Mesothelial cell of epicardium (in vitro differentiated cells): ENCODE results near the gene DEF6. TPM values are rescaled to one million over a fixed set of nuclear protein-coding genes. Genes with fewer than 3 reads are reported as not detected.
"Not testable (repeated sequence)": the region's sequence is repeated elsewhere in the genome, so short reads cannot be mapped to it uniquely, and the experiment has no call there.

Experiments
- DNase-seq, 2 experiments: peaks; one replicate each; pipeline ENCODE4 v3.0.0; 2021; ENCODE audit warnings: low spot score in 2 of 2; ENCODE audit not compliant: unreplicated experiment in 2 of 2
- H3K27ac Mint-ChIP-seq: 2 replicates; pipeline ENCODE4 v1.8.0; 2021; ENCODE audit warnings: mixed read lengths
- H3K27me3 Mint-ChIP-seq: 2 replicates; pipeline ENCODE4 v1.8.0; 2021; ENCODE audit warnings: low read depth, mixed read lengths
- H3K36me3 Mint-ChIP-seq: 2 replicates; pipeline ENCODE4 v1.8.0; 2021; ENCODE audit warnings: mixed read lengths
- H3K4me1 Mint-ChIP-seq: 2 replicates; pipeline ENCODE4 v1.8.0; 2021; ENCODE audit warnings: mixed read lengths
- H3K4me3 Mint-ChIP-seq: 2 replicates; pipeline ENCODE4 v1.8.0; 2021; ENCODE audit warnings: mild to moderate bottlenecking, moderate library complexity, mixed read lengths
- H3K9me3 Mint-ChIP-seq: 2 replicates; pipeline ENCODE4 v1.8.0; 2021; ENCODE audit warnings: mixed read lengths
- total RNA-seq: library from RNA; stranded (reverse); gene quantifications from 3 replicates; pipeline ENCODE4 v1.2.1, GENCODE V29; 2021
- TF ChIP-seq, protein P1 (sequence below): fragments of 200-600 bp; sonication (generic); IDR thresholded peaks from one replicate; pipeline ENCODE4 v1.5.0; 2021; ENCODE audit warnings: antibody characterized with exemption; ENCODE audit not compliant: unreplicated experiment

DEF6 gene
- total RNA-seq, 1 donor from 2014 or later = 11.3 TPM

GRCh38 chr6:35332074-35332887, 34.7 kb downstream of the DEF6 start:
- not testable (repeated sequence) for H3K4me1 Mint-ChIP-seq, DNase-seq, H3K27ac Mint-ChIP-seq, H3K36me3 Mint-ChIP-seq, H3K4me3 Mint-ChIP-seq
- Mint-ChIP-seq H3K27me3 (peaks cover 40% of the 10 kb centered on the region), H3K9me3 (peaks cover 13% of the 10 kb centered on the region)
- TF ChIP-seq, protein P1, sequence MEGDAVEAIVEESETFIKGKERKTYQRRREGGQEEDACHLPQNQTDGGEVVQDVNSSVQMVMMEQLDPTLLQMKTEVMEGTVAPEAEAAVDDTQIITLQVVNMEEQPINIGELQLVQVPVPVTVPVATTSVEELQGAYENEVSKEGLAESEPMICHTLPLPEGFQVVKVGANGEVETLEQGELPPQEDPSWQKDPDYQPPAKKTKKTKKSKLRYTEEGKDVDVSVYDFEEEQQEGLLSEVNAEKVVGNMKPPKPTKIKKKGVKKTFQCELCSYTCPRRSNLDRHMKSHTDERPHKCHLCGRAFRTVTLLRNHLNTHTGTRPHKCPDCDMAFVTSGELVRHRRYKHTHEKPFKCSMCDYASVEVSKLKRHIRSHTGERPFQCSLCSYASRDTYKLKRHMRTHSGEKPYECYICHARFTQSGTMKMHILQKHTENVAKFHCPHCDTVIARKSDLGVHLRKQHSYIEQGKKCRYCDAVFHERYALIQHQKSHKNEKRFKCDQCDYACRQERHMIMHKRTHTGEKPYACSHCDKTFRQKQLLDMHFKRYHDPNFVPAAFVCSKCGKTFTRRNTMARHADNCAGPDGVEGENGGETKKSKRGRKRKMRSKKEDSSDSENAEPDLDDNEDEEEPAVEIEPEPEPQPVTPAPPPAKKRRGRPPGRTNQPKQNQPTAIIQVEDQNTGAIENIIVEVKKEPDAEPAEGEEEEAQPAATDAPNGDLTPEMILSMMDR = peak; percentile 9

DNA sequence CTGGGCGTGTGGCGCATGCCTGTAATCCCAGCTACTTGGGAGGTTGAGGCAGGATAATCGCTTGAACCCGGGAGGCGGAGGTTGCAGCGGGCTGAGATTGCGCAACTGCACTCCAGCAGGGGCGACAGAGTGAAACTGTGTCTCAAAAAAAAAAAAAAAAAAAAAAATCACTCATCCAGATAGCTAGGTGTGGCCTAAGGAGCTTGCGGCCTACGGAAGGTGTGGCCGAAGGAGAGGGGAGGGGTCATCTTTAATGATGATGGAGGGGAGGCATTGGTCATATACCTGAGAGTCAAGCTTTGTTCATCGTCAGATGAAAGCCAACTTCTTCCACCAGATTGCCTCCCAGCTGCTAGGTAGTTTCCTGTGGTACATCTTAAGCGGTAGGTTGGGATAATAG, 43.9 kb downstream of the DEF6 start:
- Mint-ChIP-seq H3K4me1 (peaks cover 23% of the 10 kb centered on the region), H3K27ac (peak overlapping the region; percentile 98), H3K36me3 (peaks cover 2% of the 10 kb centered on the region), H3K4me3 (no peak overlapping the region), H3K27me3 (peaks cover 10% of the 10 kb centered on the region), H3K9me3 (no peaks in the 10 kb centered on the region)
- DNase-seq = no peak
- TF ChIP-seq, protein P1 = no peak

- H3K9me3 Mint-ChIP-seq = no peaks in the 10 kb centered on the region
- peaks cover 23% of the 10 kb centered on the region for H3K4me1 Mint-ChIP-seq
- H3K27ac Mint-ChIP-seq = peak within 1 kb of the TSS; percentile 98
- H3K4me3 Mint-ChIP-seq = peak within 1 kb of the TSS; percentile 84
- peaks cover 2% of the 10 kb centered on the region for H3K36me3 Mint-ChIP-seq
- TF ChIP-seq, protein P1 = peak; percentile 86
- DNase-seq = peak; percentile 99 to 100
- H3K27me3 Mint-ChIP-seq = peaks cover 4% of the 10 kb centered on the region
Observed at GRCh38 chr6:35342258-35343091, 44.9 kb downstream of the DEF6 start, which contains the start of gene PPARD. TSS of gene PPARD (plus strand) at chr6:35342558. CDS start at chr6:35411088, 68,530 bp downstream.

DNA sequence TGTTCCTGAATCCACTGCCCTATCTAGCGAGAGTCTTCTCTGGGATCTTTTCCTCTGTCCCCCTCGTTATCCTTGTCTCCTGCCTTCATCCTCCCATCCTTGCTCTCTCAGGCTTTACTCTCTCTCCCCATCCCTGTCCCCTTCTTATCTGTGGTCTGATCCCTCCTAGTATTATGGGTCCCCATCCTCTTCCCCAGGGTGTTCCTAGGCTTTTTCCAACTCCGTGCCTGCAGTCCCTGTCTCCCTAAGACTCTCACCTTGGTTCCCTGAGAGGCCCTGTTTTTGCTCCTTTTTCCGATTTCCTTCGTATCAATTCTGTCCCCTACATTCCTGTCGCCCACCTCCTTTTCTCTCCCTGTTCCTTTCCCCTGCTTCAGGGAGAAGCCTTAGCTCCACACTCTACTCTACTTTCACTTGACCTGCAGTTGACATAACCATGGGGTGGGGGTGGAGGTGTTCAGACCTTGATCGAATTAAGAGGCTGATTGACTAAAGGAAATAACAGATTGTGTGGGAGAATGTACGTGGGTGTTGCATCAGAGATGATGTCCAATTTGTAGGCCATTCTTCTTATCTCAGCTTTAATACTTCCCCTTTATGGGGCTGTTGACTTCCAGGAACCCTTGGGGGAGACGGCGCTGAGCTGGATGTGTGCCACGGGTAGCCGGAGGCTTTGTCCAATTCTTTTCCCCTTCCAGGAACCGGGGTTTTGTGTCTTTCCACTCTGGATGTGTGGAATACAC, 45.6 kb downstream of the DEF6 start:
- no peaks in the 10 kb centered on the region for H3K9me3 Mint-ChIP-seq
- peaks cover 5% of the 10 kb centered on the region for H3K36me3 Mint-ChIP-seq
- no peak for DNase-seq
- H3K27me3 Mint-ChIP-seq = no peaks in the 10 kb centered on the region
- peaks cover 23% of the 10 kb centered on the region for H3K4me1 Mint-ChIP-seq
- TF ChIP-seq, protein P1 = no peak
- peak overlapping the region; percentile 84 for H3K4me3 Mint-ChIP-seq
- H3K27ac Mint-ChIP-seq = peak overlapping the region; percentile 91

- Mint-ChIP-seq H3K36me3 (peaks cover 11% of the 10 kb centered on the region), H3K27ac (peak overlapping the region; percentile 88), H3K9me3 (no peaks in the 10 kb centered on the region), H3K4me3 (peak overlapping the region; percentile 84), H3K4me1 (peaks cover 23% of the 10 kb centered on the region), H3K27me3 (no peaks in the 10 kb centered on the region)
- no peak for DNase-seq
- TF ChIP-seq, protein P1 = no peak
Observed at GRCh38 chr6:35343835-35344550, 46.4 kb downstream of the DEF6 start.
